SKM-1 (cell line): ENCODE results near the gene INO80B.
"Not testable (repeated sequence)": the region's sequence is repeated elsewhere in the genome, so short reads cannot be mapped to it uniquely, and the experiment has no call there.

Experiments
- DNase-seq: peaks from one replicate; lab custom pipeline; 2025; ENCODE audit not compliant: unreplicated experiment; lab: John Stamatoyannopoulos, UW

Gene INO80B

DNA sequence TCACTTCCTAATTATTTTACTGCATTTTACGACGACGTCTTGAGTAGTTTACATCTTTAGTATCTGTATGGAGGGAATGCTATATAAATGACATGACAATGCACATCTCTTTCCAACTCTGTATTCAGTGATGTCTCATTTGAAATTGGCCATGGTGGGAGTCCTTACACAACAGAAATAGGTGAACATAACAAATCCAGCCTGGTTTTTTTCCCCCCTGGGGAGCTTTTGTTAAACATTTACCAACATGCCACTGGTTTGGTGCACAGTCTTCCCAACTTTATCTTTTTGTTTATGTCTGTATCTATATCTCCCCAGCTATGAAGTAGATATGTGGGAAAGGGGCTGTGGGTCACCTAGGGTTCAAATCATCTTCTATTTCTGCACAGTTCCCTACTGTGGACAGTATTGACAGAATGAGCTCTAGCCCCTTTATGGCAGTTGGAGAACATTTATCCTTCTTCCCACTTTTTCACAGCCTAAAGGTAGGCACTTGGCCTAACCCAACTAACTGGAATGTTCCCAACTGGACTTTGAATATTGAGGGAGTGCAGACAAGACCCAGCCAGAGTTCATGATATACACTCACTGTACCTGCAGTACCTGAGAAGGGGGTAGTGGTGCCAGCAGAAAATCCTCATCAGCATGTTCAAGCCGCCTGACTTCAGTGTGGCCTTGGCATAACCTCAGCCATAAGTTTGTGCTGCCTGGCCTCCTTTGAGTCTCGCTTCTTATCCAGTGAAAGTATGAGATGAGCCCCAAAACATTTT lies 7.5 kb upstream of the INO80B start:
- no peak for DNase-seq

GRCh38 chr2:74448771-74449170 lies 6.1 kb upstream of the INO80B start:
- no peak for DNase-seq

DNA sequence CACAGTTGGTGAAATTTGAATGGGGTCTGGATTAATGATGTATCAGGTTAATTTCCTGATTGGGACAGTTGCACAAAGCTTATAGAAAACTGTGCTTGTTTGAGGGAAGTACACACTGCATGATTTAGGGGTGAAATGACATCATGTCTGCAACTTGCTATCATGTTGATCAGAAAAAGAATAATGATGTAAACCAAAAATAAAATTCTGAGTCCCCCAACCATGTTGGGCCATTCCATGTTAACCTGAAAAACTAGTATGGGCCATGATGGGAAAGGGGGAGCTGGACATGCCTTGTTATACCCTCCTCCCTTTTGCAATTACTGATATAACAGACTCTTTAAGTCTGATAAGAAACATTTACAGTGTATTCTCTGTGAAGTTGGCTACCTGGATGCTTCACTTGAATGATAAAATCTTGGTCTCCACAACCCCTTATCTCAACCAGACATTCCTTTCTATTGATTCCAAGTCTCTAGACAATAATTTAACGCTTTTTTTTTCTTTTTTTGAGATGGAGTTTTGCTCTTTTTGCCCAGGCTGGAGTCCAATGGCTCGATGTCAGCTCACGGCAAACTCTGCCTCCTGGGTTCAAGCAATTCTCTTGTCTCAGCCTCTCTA lies 4.2 kb upstream of the INO80B start:
- no peak for DNase-seq

- DNase-seq: no peak
Measured at GRCh38 chr2:74457129-74457548, 2.3 kb downstream of the INO80B start.

GRCh38 chr2:74457549-74458131 lies 2.8 kb downstream of the INO80B start:
- DNase-seq: no peak

DNA sequence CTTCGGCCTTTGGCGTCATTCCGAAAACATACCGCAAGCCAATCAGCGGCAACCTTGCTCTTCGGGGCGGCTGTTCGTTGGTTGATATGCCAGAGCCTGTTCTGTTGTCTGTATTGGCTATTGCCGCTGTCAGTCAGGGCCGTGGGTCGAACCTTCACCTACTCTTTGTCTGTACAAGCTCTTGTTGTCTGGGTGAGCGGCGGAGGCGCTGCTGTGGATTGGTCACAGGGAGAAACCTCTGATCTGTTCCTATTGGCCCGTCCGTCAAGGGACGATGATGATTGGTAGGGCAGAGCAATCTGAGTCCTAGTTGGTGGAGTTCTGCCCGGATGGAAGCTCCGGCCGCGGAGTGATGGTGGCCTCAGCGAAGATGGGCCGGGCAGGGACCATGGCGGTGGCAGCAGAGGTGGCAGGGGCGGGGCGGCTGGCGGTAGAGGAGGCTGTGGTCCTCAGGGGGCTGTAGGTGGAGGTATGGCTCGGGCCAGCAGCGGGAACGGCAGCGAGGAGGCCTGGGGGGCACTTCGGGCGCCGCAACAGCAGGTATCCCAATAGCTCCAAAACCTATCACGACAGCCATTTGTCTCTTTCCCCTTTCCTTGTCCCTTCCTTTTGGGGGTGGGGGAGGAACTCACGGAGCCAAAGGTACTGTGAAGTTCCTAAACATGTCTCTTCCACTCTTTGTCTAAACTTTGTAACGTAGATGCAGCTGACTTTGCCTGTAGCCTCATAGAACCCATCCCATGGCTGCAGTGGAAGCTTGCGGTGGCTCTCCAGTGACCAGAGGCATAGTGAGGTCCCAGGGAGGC lies 3.4 kb downstream of the INO80B start, which contains the start of gene WBP1:
WBP1 (plus strand) TSS at position 307 of the 806 bp plus-strand sequence; CDS start at position 472, 165 bp downstream.
- DNase-seq: peak; percentile 97

- DNase-seq: no peak
Measured at GRCh38 chr2:74458938-74459363, 4.1 kb downstream of the INO80B start.

- not testable (repeated sequence) for DNase-seq
Measured at GRCh38 chr2:74459503-74460118, 4.7 kb downstream of the INO80B start.

DNA sequence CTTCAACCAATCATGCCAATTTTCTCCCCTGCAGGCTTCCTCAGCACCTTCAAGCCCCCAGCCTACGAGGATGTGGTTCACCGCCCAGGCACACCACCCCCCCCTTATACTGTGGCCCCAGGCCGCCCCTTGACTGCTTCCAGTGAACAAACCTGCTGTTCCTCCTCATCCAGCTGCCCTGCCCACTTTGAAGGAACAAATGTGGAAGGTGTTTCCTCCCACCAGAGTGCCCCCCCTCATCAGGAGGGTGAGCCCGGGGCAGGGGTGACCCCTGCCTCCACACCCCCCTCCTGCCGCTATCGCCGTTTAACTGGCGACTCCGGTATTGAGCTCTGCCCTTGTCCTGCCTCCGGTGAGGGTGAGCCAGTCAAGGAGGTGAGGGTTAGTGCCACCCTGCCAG lies 5.3 kb downstream of the INO80B start:
- not testable (repeated sequence) for DNase-seq

- no peak for DNase-seq
Measured at GRCh38 chr2:74461187-74462053, 6.5 kb downstream of the INO80B start.

- DNase-seq: no peak
Measured at GRCh38 chr2:74462054-74462785, 7.3 kb downstream of the INO80B start.

DNA sequence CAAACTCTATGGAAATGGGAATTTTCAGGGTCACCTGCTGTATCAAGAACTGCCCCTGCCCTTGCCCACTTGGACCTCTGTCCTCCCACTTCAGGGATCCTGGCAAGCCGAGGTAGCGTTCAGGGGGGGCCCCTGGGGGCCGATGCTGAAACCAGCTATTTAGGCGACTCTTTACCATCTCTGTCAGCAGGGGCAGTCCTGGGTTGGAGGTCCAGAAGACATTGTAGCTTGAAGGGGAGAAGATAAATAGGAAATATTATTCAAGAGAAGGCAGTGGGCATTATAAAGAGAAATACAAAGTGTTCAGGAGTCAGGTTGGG lies 7.9 kb downstream of the INO80B start:
- no peak for DNase-seq

- no peak for DNase-seq
Measured at GRCh38 chr2:74464406-74464805, 9.5 kb downstream of the INO80B start.

GRCh38 chr2:74470742-74471141 lies 15.9 kb downstream of the INO80B start:
- not testable (repeated sequence) for DNase-seq

DNA sequence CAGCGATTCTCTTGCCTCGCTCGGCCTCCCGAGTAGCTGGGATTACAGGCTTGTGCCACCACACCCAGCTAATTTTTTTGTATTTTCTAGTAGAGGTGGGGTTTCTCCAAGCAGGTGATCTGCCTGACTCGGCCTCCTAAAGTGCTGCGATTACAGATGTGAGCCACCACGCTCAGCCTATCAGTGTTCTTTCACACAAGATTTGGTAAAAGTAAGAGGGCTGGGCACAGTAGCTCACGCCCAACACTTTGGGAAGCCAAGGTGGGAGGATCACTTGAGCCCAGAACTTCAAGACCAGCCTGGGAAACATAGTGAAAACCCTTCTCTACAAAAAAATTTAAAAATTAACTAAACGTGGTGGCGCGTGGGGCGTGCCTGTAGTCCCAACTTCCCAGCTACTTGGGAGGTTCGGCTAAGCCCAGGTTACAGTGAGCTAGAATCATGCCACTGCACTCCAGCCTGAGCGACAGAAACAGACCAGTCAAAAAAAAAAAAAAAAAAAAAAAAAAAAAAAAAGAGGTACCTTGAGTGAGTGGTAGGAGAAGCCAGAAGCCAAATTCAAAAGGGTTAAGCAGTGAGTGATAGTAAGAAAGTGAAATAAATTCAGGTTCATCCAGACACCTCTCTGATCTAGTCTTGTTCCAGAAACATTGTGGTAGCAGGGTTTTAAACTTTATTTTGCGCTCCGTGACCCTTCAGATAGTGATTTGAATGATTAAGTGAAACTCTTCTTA lies 16.6 kb downstream of the INO80B start:
- no peak for DNase-seq

- DNase-seq: peak; percentile 84
Measured at GRCh38 chr2:74472086-74472944, 17.4 kb downstream of the INO80B start, which contains the start of gene MRPL53. MRPL53 (minus strand) TSS chr2:74472680; CDS start chr2:74472660, 20 bp downstream.

DNA sequence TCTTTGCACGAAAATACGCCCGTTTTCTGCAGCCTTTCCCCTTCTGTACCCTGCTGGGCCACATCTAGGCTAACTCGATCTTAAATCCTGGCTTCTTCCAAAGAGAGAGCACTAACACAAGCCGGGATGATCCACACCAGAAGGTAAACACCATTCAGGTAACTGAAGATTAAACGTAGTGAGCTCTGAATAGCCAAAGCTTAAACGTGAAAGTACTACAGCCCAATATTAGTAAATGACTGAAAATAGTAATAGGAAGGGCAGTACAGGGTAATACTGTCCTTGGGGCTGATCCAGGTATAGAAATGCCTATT lies 18.0 kb downstream of the INO80B start:
- no peak for DNase-seq

- no peak for DNase-seq
Measured at GRCh38 chr2:74474481-74474880, 19.6 kb downstream of the INO80B start.
